Naive thymus-derived CD4-positive, alpha-beta T cell (primary cell): Measurements from ENCODE around the gene MEX3C. TPM values are rescaled to one million over a fixed set of nuclear protein-coding genes. Genes with fewer than 3 reads are reported as not detected.
A peak's percentile ranks its signal among the peaks of the same experiment; 100 is the strongest.

Source experiments
- ATAC-seq: fragments of 150-1000 bp; cut with Tn5 transposase; 2 replicates; pipeline ENCODE4 v1.10.0; 2021; ENCODE audit warnings: mild to moderate bottlenecking, moderate library complexity
- CTCF ChIA-PET: fragments of 350-600 bp; sonication (Branson Sonifier 250); formaldehyde crosslinking; loops from one replicate; lab custom pipeline; 2021; ENCODE audit warnings: antibody characterized with exemption; lab: Charles Lee
- POLR2A ChIA-PET: fragments of 350-600 bp; sonication (Branson Sonifier 250); formaldehyde crosslinking; loops from one replicate; lab custom pipeline; 2021; ENCODE audit warnings: antibody characterized with exemption, inconsistent platforms; lab: Charles Lee
- DNase-seq, 9 donors: peaks; one replicate each; pipeline versions ENCODE4 v3.0.0 to v3.0.0-alpha.2; 2020 to 2022; ENCODE audit warnings: mixed read lengths in 1 of 9
- H3K27ac ChIP-seq: one replicate; pipeline ENCODE4 v1.7.0; 2013; ENCODE audit warnings: mild to moderate bottlenecking, low read depth, low read length, moderate library complexity
- H3K27me3 ChIP-seq, 2 donors: one replicate each; pipeline ENCODE4 v1.7.0; 2013; ENCODE audit warnings: low read length in 2 of 2, mild to moderate bottlenecking in 2 of 2, moderate library complexity in 2 of 2; ENCODE audit not compliant: control insufficient read depth in 2 of 2, insufficient read depth in 2 of 2
- H3K36me3 ChIP-seq, 3 experiments: 1 replicate in 2 of 3; 2 replicates in 1 of 3; pipeline ENCODE4 v1.7.0; 2013; ENCODE audit warnings: low read length in 3 of 3, mild to moderate bottlenecking in 3 of 3, moderate library complexity in 1 of 3; ENCODE audit not compliant: insufficient read depth in 3 of 3, control insufficient read depth in 2 of 3
- H3K4me1 ChIP-seq, 2 donors: one replicate each; pipeline ENCODE4 v1.7.0; 2013; ENCODE audit warnings: low read length in 2 of 2, mild to moderate bottlenecking in 2 of 2, moderate library complexity in 1 of 2; ENCODE audit not compliant: control insufficient read depth in 2 of 2, insufficient read depth in 2 of 2
- H3K4me3 ChIP-seq: 2 replicates; pipeline ENCODE4 v1.7.0; 2013; ENCODE audit warnings: mild to moderate bottlenecking, low read length
- H3K9me3 ChIP-seq, 3 experiments: 1 replicate in 2 of 3; 2 replicates in 1 of 3; pipeline ENCODE4 v1.7.0; 2013; ENCODE audit warnings: low read length in 3 of 3; ENCODE audit not compliant: control insufficient read depth in 2 of 3
- H3K27ac Mint-ChIP-seq, 9 donors: one replicate each; pipeline ENCODE4 v1.8.0; 2020 to 2022; ENCODE audit warnings: mixed read lengths in 9 of 9, mild to moderate bottlenecking in 8 of 9, moderate library complexity in 5 of 9, inconsistent platforms in 2 of 9
- H3K27me3 Mint-ChIP-seq, 5 donors: one replicate each; pipeline ENCODE4 v1.8.0; 2021 to 2022; ENCODE audit warnings: mixed read lengths in 5 of 5, mild to moderate bottlenecking in 1 of 5
- H3K36me3 Mint-ChIP-seq, 5 donors: one replicate each; pipeline ENCODE4 v1.8.0; 2020 to 2022; ENCODE audit warnings: mixed read lengths in 5 of 5, mild to moderate bottlenecking in 3 of 5, inconsistent platforms in 1 of 5
- H3K4me1 Mint-ChIP-seq, 7 donors: one replicate each; pipeline ENCODE4 v1.8.0; 2020 to 2022; ENCODE audit warnings: mixed read lengths in 7 of 7, mild to moderate bottlenecking in 3 of 7, inconsistent platforms in 1 of 7
- H3K4me3 Mint-ChIP-seq, 10 donors: one replicate each; pipeline ENCODE4 v1.8.0; 2020 to 2022; ENCODE audit warnings: mild to moderate bottlenecking in 10 of 10, mixed read lengths in 10 of 10, moderate library complexity in 6 of 10, inconsistent platforms in 2 of 10
- H3K9me3 Mint-ChIP-seq, 11 donors: one replicate each; pipeline ENCODE4 v1.8.0; 2020 to 2022; ENCODE audit warnings: mixed read lengths in 11 of 11, mild to moderate bottlenecking in 4 of 11, inconsistent platforms in 1 of 11, moderate library complexity in 1 of 11
- intact Hi-C, 2 donors: fragments of 100-400 bp; cut with micrococcal nuclease; formaldehyde crosslinking; loops; one replicate each; pipeline ENCODE4 v1.15.1; 2023
- polyA plus RNA-seq, 2 donors: library from polyadenylated mRNA; unstranded; fragments of 300-500 nt; fragmentation: Illumina TruSeq; gene quantifications; one replicate each; pipeline ENCODE4 v1.2.3, GENCODE V29; 2021
- total RNA-seq, 6 experiments: library from RNA in 5 of 6; stranded (reverse) in 5 of 6; gene quantifications; 1 replicate in 5 of 6; 2 replicates in 1 of 6; pipeline ENCODE4 v1.2.3 and lab custom pipeline; 2021 to 2026

Gene MEX3C
- total and polyA plus RNA-seq, 7 experiments from 2014 or later: 4.3 to 68.8 (median 49.9) TPM

DNA sequence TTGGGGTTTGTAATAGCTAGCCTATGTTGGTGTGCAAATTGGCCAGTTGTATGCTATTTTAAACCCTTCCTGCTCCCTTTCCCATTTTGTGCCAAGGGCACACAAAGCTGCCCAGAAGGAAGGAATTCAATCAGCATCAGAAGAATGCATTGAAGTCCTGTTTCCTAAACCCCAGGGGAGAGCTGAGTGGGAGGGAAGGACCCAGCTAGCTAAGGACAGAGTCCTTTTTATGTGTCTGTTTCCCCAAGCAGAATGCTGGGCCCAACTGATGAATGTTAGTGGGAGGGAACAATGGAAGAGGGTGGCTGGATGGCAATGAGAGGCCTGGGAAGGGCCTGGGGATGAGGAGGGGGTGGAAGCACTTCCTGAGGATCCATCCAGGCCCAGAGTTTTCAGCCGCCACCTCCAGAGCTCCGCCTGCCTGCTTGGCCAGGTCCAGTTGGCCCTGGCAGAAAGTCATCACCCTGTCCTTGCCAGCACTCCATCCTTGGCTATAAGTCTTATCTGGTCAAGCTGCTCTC lies 32.7 kb downstream of the MEX3C start:
- Histone ChIP-seq H3K27me3 (no peaks in the 10 kb centered on the region), H3K4me3 (no peak overlapping the region), H3K27ac (no peak overlapping the region), H3K9me3 (no peaks in the 10 kb centered on the region), H3K4me1 (no peaks in the 10 kb centered on the region), H3K36me3 (no peaks in the 10 kb centered on the region)
- CTCF ChIA-PET: no interaction called here
- peak overlapping the region in 1 of 9 donors; percentile 9 for H3K27ac Mint-ChIP-seq
- peaks cover 0 to 52% (median 17%) of the 10 kb centered on the region in 7 donors for H3K4me1 Mint-ChIP-seq
- H3K9me3 Mint-ChIP-seq: no peaks in the 10 kb centered on the region
- DNase-seq (no peak), ATAC-seq (no peak)
- no peaks in the 10 kb centered on the region for H3K27me3 Mint-ChIP-seq
- intact Hi-C loops: no loop called here
- H3K36me3 Mint-ChIP-seq: peaks cover 0 to 1% (median 0%) of the 10 kb centered on the region in 5 donors
- H3K4me3 Mint-ChIP-seq: no peak overlapping the region
- POLR2A ChIA-PET: interaction anchor here (1.1 to 1.3 kb wide), 2 partner anchors 11 to 28 kb away, joined by 3 to 6 read pairs; no protein-coding TSS in a partner anchor

DNA sequence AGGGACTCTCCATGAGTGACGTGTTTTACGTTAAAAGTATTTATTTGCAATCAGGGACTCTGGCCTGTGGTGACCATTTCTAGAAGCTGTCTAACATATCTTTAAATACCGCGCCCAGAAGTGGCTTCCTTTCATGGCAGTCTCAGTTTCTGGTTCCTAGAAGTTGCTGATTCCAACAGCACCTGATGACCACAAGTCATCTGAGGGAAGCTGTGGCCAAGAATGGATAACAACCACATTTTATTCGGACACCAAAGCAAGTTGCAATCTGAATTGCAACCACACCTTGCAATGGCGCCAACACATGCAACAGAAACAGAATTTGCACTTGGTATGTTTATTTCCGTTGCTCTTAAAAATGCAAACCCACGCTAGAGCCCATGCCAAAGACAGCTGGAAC lies 33.1 kb downstream of the MEX3C start:
- Histone ChIP-seq H3K4me3 (no peak overlapping the region), H3K27me3 (no peaks in the 10 kb centered on the region), H3K4me1 (no peaks in the 10 kb centered on the region), H3K9me3 (no peaks in the 10 kb centered on the region), H3K27ac (no peak overlapping the region), H3K36me3 (no peaks in the 10 kb centered on the region)
- Mint-ChIP-seq H3K4me3 (no peak overlapping the region), H3K4me1 (peaks cover 0 to 48% (median 12%) of the 10 kb centered on the region in 7 donors), H3K36me3 (peaks cover 0 to 1% (median 0%) of the 10 kb centered on the region in 5 donors), H3K27ac (no peak overlapping the region), H3K27me3 (no peaks in the 10 kb centered on the region), H3K9me3 (no peaks in the 10 kb centered on the region)
- POLR2A ChIA-PET: interaction anchor here (1.1 to 1.3 kb wide), 2 partner anchors 10 to 29 kb away, joined by 3 to 6 read pairs; no protein-coding TSS in a partner anchor
- CTCF ChIA-PET: no interaction called here
- intact Hi-C loops: no loop called here
- DNase-seq (no peak), ATAC-seq (peak; percentile 65)

DNA sequence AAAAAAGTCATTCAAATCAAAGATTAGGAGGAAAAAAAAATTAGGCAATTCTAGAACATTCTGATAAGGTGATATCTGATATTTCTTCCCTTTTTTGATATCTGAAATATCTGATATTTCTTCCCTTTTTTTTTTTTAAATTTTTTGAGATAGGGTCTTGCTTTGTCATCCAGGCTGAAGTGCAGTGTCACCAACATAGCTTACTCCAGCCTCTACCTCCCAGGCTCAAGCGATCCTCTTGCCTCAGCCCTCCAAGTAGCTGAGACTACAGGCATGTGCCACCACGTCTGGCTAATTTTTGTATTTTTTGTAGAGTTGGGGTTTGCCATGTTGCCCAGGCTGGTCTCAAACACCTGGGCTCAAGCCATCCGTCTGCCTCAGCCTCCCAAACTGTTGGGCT lies 33.9 kb downstream of the MEX3C start:
- H3K27ac Mint-ChIP-seq: no peak overlapping the region
- H3K36me3 Mint-ChIP-seq: peaks cover 0 to 6% (median 0%) of the 10 kb centered on the region in 5 donors
- H3K4me3 Mint-ChIP-seq: no peak overlapping the region
- H3K4me1 Mint-ChIP-seq: peaks cover under 1 to 44% (median 5%) of the 10 kb centered on the region in 7 donors
- Histone ChIP-seq H3K4me1 (no peaks in the 10 kb centered on the region), H3K27me3 (no peaks in the 10 kb centered on the region), H3K36me3 (no peaks in the 10 kb centered on the region), H3K9me3 (no peaks in the 10 kb centered on the region), H3K27ac (no peak overlapping the region), H3K4me3 (no peak overlapping the region)
- POLR2A ChIA-PET: interaction anchor here (1.3 kb wide), 1 partner anchor 10 kb away, joined by 6 read pairs; no protein-coding TSS in a partner anchor
- CTCF ChIA-PET: no interaction called here
- ATAC-seq: peak; percentile 52
- no peaks in the 10 kb centered on the region for H3K27me3 Mint-ChIP-seq
- peaks cover 0 to 4% (median 0%) of the 10 kb centered on the region in 11 donors for H3K9me3 Mint-ChIP-seq
- DNase-seq: no peak
- intact Hi-C loops: no loop called here

DNA sequence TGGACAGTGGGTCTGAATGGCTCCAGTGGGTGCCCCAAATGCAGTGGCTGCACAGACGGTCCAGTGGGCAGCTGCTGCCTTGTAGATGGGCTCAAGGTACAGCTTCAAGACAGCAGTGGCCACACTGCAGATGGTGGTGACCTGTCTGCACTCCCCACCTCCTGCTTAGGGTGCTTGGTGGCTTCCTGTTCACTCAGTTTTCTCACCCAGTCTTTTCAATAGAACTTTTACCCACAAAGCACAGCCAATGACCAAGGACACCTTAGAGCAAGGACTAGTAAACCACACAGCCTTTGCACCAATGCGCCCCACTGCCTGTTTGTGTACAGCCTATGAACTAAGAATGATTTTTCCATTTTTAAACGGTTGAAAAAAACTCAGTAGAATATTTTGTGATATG lies 34.9 kb downstream of the MEX3C start:
- no peak overlapping the region for H3K4me3 ChIP-seq
- intact Hi-C loops: no loop called here
- no peaks in the 10 kb centered on the region for H3K4me1 ChIP-seq
- DNase-seq: no peak
- ATAC-seq: peak; percentile 17
- peaks cover 0 to 4% (median 0%) of the 10 kb centered on the region in 11 donors for H3K9me3 Mint-ChIP-seq
- H3K4me3 Mint-ChIP-seq: peak overlapping the region in 1 of 10 donors; percentile 14
- peaks cover 0 to 35% (median 4%) of the 10 kb centered on the region in 7 donors for H3K4me1 Mint-ChIP-seq
- H3K27ac Mint-ChIP-seq: no peak overlapping the region
- H3K36me3 Mint-ChIP-seq: peaks cover 0 to 6% (median 0%) of the 10 kb centered on the region in 5 donors
- H3K27me3 ChIP-seq: no peaks in the 10 kb centered on the region
- H3K9me3 ChIP-seq: no peaks in the 10 kb centered on the region
- H3K36me3 ChIP-seq: no peaks in the 10 kb centered on the region
- ChIA-PET CTCF (no interaction called here), POLR2A (no interaction called here)
- no peak overlapping the region for H3K27ac ChIP-seq
- H3K27me3 Mint-ChIP-seq: no peaks in the 10 kb centered on the region

DNA sequence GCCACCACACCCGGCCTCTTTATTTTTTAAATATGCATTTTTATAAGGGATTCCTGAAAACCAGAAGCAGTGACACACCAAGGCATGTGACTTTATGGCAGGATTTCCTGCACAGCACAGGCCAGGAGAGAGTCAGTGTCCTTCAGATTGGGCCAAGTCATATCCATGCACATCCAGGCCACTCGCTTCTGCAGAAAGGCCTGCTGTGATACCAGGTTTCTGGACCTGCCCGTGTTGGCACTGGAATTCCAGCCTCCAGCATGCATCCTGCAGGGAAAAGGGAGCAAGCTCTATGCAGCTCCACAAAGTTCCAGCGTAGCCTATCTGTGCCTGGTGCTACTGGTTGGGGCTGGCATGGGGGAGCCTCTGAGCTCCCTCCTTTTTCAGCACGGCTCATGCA lies 36.8 kb downstream of the MEX3C start:
- Histone ChIP-seq H3K27me3 (no peaks in the 10 kb centered on the region), H3K4me3 (no peak overlapping the region), H3K27ac (no peak overlapping the region), H3K4me1 (no peaks in the 10 kb centered on the region), H3K9me3 (no peaks in the 10 kb centered on the region), H3K36me3 (no peaks in the 10 kb centered on the region)
- Mint-ChIP-seq H3K4me1 (peaks cover 0 to 32% (median 4%) of the 10 kb centered on the region in 7 donors), H3K9me3 (peaks cover 0 to 4% (median 0%) of the 10 kb centered on the region in 11 donors), H3K27me3 (no peaks in the 10 kb centered on the region), H3K36me3 (peaks cover 0 to 6% (median 0%) of the 10 kb centered on the region in 5 donors), H3K4me3 (no peak overlapping the region), H3K27ac (no peak overlapping the region)
- ATAC-seq: no peak
- intact Hi-C loops: no loop called here
- ChIA-PET POLR2A (no interaction called here), CTCF (no interaction called here)
- no peak for DNase-seq

DNA sequence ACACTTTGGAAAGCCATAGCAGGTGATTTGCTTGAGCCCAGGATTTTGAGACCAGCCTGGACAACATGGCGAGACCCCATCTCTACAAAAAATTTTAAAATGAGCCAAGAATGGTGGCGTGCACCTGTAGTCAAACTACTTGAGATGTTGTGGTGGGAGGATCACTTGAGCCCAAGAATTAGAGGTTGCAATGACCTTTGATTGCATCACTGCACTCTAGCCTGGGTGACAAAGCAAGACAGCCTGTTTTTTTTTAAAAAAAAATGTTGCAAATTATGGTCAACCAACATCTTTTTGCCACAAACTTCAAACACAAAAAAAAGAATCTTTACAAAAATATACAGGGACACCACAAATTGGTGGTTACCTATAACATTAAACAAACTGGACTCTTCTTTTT lies 40.3 kb downstream of the MEX3C start:
- no peak for DNase-seq
- Mint-ChIP-seq H3K27me3 (no peaks in the 10 kb centered on the region), H3K27ac (no peak overlapping the region), H3K9me3 (peaks cover 0 to 4% (median 0%) of the 10 kb centered on the region in 11 donors), H3K4me3 (no peak overlapping the region), H3K36me3 (peaks cover 0 to 6% (median 0%) of the 10 kb centered on the region in 5 donors), H3K4me1 (peaks cover 18 to 31% (median 25%) of the 10 kb centered on the region in 7 donors)
- H3K9me3 ChIP-seq: no peaks in the 10 kb centered on the region
- H3K4me1 ChIP-seq: peaks cover 15 to 16% of the 10 kb centered on the region in 2 donors
- H3K36me3 ChIP-seq: no peaks in the 10 kb centered on the region
- no peak overlapping the region for H3K4me3 ChIP-seq
- no peaks in the 10 kb centered on the region for H3K27me3 ChIP-seq
- POLR2A ChIA-PET: interaction anchor here (6.7 kb wide), 1 partner anchor 40 kb away, joined by 97 read pairs; the partner anchor contains the start of gene MEX3C
- no peak overlapping the region for H3K27ac ChIP-seq
- CTCF ChIA-PET: no interaction called here
- ATAC-seq: no peak
- intact Hi-C loops: no loop called here
